HG03025 (cell line): ENCODE data around the gene RSAD2.
A peak's percentile ranks its signal among the peaks of the same experiment; 100 is the strongest.
"Not testable (repeated sequence)": the region's sequence is repeated elsewhere in the genome, so short reads cannot be mapped to it uniquely, and the experiment has no call there.

Experiments used
- ATAC-seq: cut with Tn5 transposase; IDR thresholded peaks from one replicate; pipeline ENCODE4 v1.9.1; 2021; ENCODE audit warnings: mild to moderate bottlenecking, moderate library complexity; ENCODE audit not compliant: unreplicated experiment, low FRiP score

Gene RSAD2

GRCh38 chr2:6877402-6878304 lies at the start of gene RSAD2:
Gene RSAD2, plus strand, starts transcription at chr2:6877777. Its CDS starts 24 bp downstream, at chr2:6877801.
- peak; percentile 73 for ATAC-seq

- no peak for ATAC-seq
Measured at GRCh38 chr2:6828299-6828584, 49.3 kb upstream of the RSAD2 start.

GRCh38 chr2:6831229-6831628 lies 46.3 kb upstream of the RSAD2 start:
- ATAC-seq, result no peak

GRCh38 chr2:6832596-6833299 lies 44.8 kb upstream of the RSAD2 start:
- ATAC-seq, result no peak

GRCh38 chr2:6833300-6833604 lies 44.3 kb upstream of the RSAD2 start:
- no peak for ATAC-seq

- ATAC-seq, result no peak
Measured at GRCh38 chr2:6834163-6834562, 43.4 kb upstream of the RSAD2 start.

GRCh38 chr2:6835467-6835866 lies 42.1 kb upstream of the RSAD2 start:
- no peak for ATAC-seq

GRCh38 chr2:6838673-6839319 lies 38.8 kb upstream of the RSAD2 start:
- ATAC-seq, result no peak

- no peak for ATAC-seq
Measured at GRCh38 chr2:6841537-6842287, 35.9 kb upstream of the RSAD2 start.

GRCh38 chr2:6845312-6845711 lies 32.3 kb upstream of the RSAD2 start:
- ATAC-seq, result no peak

- no peak for ATAC-seq
Measured at GRCh38 chr2:6845903-6846302, 31.7 kb upstream of the RSAD2 start.

- ATAC-seq, result no peak
Measured at GRCh38 chr2:6846540-6846939, 31.0 kb upstream of the RSAD2 start.

GRCh38 chr2:6846967-6847681 lies 30.5 kb upstream of the RSAD2 start:
- no peak for ATAC-seq

GRCh38 chr2:6852195-6852594 lies 25.4 kb upstream of the RSAD2 start:
- ATAC-seq, result no peak

- ATAC-seq, result no peak
Measured at GRCh38 chr2:6854416-6854815, 23.2 kb upstream of the RSAD2 start.

- no peak for ATAC-seq
Measured at GRCh38 chr2:6855860-6856547, 21.6 kb upstream of the RSAD2 start.

GRCh38 chr2:6856548-6856920 lies 21.0 kb upstream of the RSAD2 start:
- no peak for ATAC-seq

- not testable (repeated sequence) for ATAC-seq
Measured at GRCh38 chr2:6858466-6859027, 19.0 kb upstream of the RSAD2 start.

GRCh38 chr2:6860296-6860695 lies 17.3 kb upstream of the RSAD2 start:
- ATAC-seq, result no peak
